Hematopoietic multipotent progenitor cell treated with erythropoietin and hydrocortisone succinate and interleukin-3 and kit ligand, for 15 days (in vitro differentiated cells): ENCODE measurements around the gene PRPF19.

Experiments used
- DNase-seq: peaks from one replicate; pipeline ENCODE4 v3.0.0-alpha.2; 2015; ENCODE audit warnings: low spot score

Gene PRPF19

GRCh38 chr11:60906132-60906972, at the start of gene PRPF19:
PRPF19 (minus strand) TSS chr11:60906585; CDS start chr11:60906382, 203 bp downstream.
- peak; percentile 97 for DNase-seq

- DNase-seq = no peak
Observed at GRCh38 chr11:60955571-60955970, 49.2 kb upstream of the PRPF19 start.

GRCh38 chr11:60954421-60954820, 48.0 kb upstream of the PRPF19 start:
- DNase-seq = no peak

- DNase-seq = no peak
Observed at GRCh38 chr11:60953781-60954180, 47.4 kb upstream of the PRPF19 start.

GRCh38 chr11:60952742-60953170, 46.4 kb upstream of the PRPF19 start:
- DNase-seq = no peak

GRCh38 chr11:60951904-60952741, 45.7 kb upstream of the PRPF19 start, which contains the start of gene SLC15A3:
SLC15A3 (minus strand) TSS chr11:60952176; CDS start chr11:60951551, 625 bp downstream.
- no peak for DNase-seq

GRCh38 chr11:60951606-60951903, 45.2 kb upstream of the PRPF19 start:
- no peak for DNase-seq

GRCh38 chr11:60950933-60951605, 44.7 kb upstream of the PRPF19 start:
- DNase-seq = no peak

- no peak for DNase-seq
Observed at GRCh38 chr11:60950024-60950423, 43.6 kb upstream of the PRPF19 start.

- DNase-seq = no peak
Observed at GRCh38 chr11:60948250-60948649, 41.9 kb upstream of the PRPF19 start.

GRCh38 chr11:60947700-60948099, 41.3 kb upstream of the PRPF19 start:
- no peak for DNase-seq

GRCh38 chr11:60946601-60947264, 40.3 kb upstream of the PRPF19 start:
- no peak for DNase-seq

GRCh38 chr11:60945295-60945667, 38.9 kb upstream of the PRPF19 start:
- no peak for DNase-seq

GRCh38 chr11:60944490-60945294, 38.3 kb upstream of the PRPF19 start:
- no peak for DNase-seq

- DNase-seq = no peak
Observed at GRCh38 chr11:60942970-60943565, 36.7 kb upstream of the PRPF19 start.

- no peak for DNase-seq
Observed at GRCh38 chr11:60942219-60942618, 35.8 kb upstream of the PRPF19 start.

GRCh38 chr11:60941371-60942119, 35.2 kb upstream of the PRPF19 start:
- no peak for DNase-seq

- DNase-seq = no peak
Observed at GRCh38 chr11:60939855-60940254, 33.5 kb upstream of the PRPF19 start.

- DNase-seq = no peak
Observed at GRCh38 chr11:60939301-60939700, 32.9 kb upstream of the PRPF19 start.

GRCh38 chr11:60938500-60938899, 32.1 kb upstream of the PRPF19 start:
- no peak for DNase-seq
